ENCODE data around the gene WDR33.

DNA sequence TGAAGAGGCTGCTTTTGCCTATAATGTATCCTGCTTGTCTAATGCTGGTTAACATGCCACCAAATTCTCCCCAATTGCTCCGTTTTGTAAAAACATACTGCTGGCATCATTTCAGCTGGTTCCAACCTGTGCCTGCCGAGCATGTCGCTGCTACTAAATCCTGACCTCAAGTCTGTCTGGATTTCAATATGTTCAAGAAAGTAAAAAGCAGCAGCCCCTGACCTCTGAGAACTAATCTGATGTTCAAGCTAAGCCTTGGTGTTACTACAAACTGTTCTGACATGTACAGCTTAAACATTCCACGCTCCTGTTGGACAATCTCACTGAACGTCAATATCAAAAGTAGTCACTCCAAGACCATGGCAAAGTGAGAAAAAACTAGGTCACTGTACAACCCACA, 63.4 kb downstream of the WDR33 start:
- TF ChIP-seq POLR2A (IDR thresholded peaks at IDR 0.05) (no peak), CTCF (IDR thresholded peaks at IDR 0.05) (no peak)
